NCI-H2081 (cell line): ENCODE results near the gene ETHE1.
A peak's percentile ranks its signal among the peaks of the same experiment; 100 is the strongest.

ENCODE experiments used
- DNase-seq, 2 experiments: peaks; one replicate each; lab custom pipeline; 2025; lab: John Stamatoyannopoulos, UW

ETHE1 gene

DNA sequence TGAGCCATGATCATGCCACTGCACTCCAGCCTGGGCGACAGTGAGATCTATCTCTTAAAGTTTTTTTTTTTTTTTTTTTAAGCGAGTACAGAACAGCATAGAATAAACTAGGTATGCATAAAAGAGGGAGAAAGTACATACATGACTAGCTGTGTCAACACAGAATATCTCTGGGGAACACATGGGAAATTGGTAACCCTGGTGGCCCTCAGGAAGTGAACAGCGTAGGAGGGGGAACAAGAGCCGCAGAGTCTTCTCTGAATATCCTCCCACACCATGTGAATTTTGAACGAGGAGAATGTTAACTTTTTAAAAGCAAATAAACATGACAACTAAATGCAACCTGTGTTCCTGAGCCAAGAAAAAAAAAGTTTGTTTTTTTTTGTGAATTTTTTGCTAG lies 37.7 kb downstream of the ETHE1 start:
- DNase-seq, result no peak

DNA sequence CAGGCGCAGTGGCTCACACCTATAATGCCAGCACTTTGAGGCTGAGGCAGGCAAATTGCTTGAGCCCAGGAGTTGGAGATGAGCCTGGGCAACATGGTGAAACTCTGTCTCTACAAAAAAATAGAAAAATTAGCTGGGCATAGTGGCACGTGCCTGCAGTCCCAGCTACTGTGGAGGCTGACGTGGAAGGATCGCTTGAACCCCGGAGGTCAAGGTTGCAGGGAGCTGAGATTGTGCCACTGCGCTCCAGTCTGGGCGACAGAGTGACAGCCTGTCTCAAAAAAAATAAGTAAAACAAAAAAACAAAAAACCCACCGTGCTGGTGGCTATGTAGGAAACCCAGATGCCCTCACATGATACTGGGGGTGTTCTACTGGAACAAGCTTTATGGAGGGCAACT lies 38.8 kb downstream of the ETHE1 start:
- DNase-seq, result no peak

DNA sequence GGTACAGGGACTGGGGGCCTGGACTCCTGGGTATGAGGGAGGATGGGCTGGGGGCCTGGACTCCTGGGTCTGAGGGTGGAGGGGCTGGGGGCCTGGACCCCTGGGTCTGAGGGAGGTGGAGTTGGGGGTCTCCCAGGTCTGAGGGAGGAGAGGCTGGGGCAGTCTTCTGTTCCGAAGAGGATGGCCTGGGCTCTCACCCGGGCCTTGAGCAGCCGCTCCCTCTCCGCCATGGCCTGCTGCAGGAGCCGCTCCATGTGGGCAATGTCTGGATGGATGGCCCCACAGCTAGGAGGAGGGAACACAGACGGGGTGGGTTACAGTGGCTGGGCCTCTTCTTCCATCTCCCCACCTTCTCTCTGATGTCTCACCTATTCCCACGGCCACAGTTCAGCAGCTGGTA lies 40.6 kb downstream of the ETHE1 start:
- DNase-seq, result no peak

DNA sequence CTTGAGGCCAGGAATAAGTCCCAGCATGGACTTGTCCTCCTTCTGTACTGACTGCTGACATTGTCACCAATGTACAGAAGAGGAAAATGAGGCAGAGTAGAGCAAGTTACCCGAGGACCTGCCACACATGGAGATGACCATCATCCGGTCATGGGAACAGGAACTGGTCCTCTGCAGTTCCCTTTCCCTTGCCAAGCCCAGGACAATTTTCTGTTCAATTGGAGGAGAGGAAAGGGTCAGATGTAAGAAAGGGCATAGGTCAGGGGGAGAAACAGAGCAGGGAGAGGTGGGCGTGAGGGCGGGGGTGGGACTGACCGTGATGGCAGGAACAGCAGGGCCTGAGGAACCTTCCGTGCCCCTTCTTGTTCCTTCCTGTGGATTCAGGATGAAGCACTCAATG lies 41.0 kb downstream of the ETHE1 start:
- no peak for DNase-seq

DNA sequence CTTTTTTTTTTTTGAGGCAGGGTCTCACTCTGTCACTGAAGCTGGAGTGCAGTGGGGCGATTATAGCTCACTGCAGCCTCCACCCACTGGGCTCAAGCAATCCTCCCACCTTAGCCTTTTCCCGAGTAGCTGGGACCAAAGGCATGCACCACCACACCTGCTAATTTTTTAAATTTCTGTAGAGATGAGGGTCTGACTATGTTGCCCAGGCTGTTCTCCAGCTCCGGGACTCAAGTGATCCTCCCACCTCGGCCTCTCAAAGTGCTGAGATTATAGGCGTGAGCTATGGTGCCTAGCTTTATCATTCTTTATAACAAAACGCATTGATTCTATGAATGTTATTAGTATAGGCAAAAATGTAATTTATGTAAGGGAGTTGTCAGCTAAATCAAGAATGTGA lies 43.7 kb downstream of the ETHE1 start:
- DNase-seq, result no peak

DNA sequence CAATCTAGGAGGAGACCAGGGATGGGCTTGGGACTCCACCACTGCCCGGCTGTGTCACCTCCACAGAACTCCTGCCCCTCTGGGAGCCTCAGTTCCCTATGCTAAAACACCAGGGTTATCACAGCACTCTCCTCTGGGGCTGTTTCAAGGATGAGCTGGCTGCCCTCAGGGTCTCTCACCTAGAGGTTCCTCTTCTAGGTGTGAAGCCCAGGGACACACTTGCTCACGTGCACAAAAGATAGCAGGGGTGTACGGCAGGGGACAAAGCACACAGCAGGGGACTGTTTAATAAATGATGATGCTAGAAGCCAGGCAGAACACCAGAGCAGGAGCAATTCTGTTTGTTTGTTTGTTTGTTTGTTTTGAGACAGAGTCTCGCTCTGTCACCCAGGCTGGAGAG lies 44.8 kb downstream of the ETHE1 start:
- DNase-seq, result no peak

DNA sequence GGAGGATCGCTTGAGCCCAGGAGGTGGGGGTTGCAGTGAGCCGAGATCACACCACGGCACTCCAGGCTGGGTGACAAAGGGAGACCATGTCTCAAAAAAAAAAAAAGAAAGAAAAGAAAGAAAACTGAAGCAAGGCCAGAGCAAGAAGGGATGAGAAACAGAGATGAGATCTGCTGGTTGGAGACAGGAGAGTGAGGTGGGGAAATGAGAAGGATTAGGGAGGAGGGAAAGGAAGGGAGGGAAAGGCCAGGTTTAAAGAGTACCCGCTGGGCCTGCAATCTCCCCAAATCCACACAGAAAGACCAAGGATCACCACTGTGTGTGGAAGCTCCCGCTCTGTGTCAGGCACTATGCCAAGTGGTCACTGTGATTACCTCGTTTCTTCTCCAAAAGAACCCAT lies 45.3 kb downstream of the ETHE1 start:
- DNase-seq, result no peak

DNA sequence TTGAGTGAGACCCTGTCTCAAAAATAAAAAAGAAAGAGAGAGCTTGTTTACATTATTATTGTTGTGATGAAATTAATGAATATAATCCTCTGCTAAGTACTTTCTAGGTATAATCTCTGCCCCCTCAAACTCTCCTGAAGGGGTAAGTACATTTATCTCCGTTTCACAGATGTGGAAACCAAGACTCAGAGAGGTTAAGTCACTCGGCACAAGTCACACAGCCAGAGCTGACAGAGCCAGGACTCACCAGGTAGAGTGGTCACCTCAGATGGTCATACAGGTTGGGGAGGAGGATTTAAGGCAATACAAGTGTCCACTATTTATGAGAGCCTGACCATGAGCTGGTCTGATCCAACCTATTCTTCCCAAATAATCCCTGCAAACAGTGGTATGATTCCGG lies 46.4 kb downstream of the ETHE1 start:
- DNase-seq, result no peak

DNA sequence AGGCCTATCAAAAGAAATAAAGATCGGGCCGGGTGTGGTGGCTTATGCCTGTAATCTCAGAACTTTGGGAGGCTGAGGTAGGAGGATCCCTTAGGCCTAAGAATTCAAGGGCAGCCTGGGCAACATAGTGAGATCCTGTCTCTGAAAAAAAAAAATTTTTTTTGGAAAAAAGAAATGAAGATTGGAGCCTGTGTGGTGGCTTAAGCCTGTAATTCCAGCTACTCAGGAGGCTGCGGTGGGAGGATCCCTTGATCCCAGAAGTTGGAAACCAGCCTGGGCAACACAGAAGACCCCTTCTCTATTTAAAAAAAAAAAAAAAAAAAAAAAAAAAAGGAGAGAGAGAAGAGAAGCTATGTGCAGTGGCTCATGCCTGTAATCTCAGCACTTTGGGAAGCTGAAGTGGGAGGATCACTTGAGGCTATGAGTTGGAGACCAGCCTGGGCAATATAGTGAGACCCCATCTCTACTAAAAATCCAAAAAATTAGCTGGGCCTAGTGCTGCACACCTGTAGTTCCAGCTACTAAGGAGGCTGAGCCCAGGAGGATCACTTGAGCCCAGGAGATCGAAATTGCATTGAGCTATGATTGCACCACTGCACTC lies 46.9 kb downstream of the ETHE1 start:
- DNase-seq, result no peak

DNA sequence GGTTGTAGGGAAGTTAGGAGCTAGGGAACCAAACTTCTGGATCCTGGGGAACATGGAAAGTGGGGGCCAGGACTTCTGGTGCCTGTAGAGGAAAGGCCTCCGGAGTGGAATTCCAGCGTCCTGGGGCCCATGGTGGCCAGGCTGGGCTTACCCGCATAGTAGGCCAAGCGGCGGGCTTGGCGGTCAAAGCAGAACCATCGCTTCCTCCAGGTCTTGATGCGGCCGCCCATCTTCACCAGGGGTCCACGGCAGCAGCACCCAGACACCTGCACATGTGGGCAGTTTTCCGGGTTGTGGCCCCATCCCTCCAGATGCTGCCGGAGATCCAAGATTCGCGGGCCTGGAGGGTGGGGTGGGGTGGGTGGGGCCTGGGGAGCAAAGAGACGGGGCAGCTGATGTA lies 47.8 kb downstream of the ETHE1 start:
- DNase-seq, result no peak

DNA sequence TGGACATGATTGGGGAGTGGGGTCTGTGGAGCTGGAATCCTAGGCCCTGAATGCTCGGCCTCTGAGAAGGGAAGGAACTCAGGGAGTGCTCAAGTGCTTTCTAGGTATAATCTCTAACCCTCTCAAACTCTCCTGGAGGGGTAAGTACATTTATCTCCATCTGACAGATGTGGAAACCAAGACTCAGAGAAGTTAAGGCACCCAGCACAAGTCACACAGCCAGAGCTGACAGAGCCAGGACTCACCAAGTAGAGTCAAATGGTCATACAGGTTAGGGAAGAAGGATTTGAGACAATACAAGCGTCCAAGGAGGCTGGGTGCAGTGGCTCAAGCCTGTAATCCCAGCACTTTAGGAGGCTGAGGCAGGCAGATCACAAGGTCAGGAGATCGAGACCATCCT lies 48.7 kb downstream of the ETHE1 start:
- no peak for DNase-seq

DNA sequence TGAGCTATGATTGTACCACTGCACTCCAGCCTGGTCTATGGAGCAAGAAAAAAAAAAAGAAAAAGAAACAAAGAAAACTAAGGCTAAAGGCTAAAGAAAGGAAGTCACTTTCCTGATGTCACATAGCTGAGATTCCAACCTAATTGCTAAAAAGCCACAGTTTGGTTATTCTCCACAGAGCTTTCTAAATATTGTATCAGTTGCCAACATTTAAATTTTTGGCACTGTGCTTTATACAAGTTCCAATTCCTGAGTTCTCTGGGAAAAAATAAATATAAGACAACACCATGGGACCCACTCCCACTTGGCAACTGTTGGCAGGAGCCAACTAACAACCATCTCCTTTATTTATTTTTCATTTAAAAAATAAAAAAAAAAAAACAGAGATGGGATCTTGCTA lies 50.4 kb downstream of the ETHE1 start:
- DNase-seq, result no peak

DNA sequence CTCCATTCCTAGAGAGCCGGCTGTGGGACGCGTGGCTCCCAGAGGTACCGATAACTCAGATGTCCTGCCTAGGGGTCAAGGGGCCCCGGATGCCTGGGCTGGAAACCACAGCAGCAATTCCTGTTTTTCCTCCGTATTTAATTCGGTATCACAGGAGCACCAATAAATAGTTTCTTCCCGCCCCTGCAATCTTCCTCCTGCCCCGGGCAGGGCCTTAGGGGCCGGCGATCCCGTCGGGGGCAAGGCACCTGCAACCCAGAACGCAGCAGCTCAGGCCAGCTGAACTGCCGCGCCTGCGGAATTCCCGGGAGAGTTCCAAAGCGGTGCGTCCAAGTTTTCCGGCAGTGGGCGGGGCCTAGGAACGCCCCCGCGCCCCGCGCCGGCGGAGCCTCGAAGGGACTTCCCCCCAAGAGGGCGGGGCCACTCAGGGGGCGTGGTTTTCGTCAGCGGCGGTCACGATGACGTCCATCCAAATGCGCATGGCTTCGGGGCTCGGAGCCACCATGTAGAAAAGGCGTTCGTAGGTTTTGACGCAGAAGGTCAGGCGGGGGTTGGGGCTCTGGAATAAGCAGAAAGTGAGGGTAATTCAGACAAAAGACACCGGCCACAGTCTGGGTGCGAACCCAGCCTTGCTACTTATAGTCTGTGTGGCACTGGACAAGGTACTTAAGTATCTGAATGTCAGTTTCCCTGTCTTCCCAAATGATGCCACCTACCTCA lies 51.9 kb downstream of the ETHE1 start:
- DNase-seq, result peak; percentile 88 to 89

DNA sequence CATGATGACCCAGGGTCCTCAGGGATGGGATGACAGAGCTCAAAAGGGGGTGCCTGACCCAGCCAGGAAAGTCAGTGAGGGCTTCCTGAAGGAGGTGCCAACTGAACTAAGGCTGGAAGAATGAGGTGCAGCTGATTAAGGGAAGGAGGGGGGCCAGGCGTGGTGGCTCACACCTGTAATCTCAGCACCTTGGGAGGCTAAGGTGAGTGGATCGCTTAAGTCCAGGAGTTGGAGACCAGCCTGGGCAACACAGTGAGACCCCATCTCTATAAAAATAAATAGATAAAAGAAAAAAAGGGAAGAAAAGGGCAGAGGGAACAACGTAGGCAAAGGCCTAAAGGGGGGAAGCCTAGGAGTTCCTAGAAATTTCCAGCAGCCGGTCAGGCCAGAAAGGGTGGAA lies 52.5 kb downstream of the ETHE1 start:
- no peak for DNase-seq

DNA sequence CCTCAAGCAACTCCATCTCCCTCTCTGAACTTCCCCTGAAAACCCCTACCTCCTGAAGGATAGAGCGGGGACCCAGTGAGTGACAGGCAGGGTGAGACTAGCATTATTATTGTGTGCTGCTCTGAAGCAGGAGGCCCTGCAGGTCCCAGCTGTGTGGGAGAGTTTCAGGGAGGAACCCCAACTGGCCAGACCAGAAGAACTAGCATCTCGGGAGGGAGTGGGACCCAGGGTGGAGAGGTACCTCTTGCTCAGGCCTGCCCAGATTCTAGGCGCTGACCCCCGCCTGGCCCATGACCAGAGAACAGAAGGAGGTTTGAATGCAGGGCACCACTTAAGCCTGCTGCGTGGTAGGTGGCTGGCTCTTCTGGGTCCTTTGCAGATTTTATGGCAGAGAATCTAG lies 55.9 kb downstream of the ETHE1 start:
- DNase-seq, result no peak

DNA sequence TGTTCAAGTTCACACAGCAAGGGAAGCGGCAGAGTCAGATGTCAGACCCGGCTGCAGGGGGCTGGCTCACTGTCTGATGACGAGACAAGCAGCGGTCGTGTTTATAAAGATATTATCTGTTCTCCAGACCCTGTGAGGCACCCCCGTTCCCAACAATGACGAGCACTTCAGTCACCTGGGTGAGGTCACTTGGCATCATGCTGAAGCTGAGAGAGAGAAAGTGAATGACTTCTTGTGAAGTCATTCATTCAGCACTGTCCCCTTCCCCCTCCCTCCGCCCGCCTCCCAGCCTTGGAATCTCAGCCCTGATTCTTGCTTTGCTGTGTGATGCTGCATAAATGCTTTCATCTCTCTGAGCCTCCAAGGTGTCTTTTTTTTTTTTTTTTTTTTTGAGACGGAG lies 56.7 kb downstream of the ETHE1 start:
- DNase-seq, result no peak

DNA sequence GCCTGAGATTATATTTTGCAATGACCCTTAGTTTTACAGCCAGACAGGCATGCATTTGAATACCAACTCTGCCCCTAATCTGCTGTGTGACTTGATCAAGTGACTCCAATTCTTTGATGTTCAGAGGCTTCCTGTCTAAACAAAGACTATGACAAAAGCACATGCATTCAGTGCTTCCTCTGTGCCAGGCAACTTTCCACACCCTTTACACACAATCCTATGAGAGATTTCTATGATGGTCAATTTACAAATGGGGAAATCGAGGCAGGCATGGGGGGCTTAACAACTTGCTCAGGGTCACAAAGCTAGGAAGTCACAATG lies 57.9 kb downstream of the ETHE1 start:
- DNase-seq, result no peak

DNA sequence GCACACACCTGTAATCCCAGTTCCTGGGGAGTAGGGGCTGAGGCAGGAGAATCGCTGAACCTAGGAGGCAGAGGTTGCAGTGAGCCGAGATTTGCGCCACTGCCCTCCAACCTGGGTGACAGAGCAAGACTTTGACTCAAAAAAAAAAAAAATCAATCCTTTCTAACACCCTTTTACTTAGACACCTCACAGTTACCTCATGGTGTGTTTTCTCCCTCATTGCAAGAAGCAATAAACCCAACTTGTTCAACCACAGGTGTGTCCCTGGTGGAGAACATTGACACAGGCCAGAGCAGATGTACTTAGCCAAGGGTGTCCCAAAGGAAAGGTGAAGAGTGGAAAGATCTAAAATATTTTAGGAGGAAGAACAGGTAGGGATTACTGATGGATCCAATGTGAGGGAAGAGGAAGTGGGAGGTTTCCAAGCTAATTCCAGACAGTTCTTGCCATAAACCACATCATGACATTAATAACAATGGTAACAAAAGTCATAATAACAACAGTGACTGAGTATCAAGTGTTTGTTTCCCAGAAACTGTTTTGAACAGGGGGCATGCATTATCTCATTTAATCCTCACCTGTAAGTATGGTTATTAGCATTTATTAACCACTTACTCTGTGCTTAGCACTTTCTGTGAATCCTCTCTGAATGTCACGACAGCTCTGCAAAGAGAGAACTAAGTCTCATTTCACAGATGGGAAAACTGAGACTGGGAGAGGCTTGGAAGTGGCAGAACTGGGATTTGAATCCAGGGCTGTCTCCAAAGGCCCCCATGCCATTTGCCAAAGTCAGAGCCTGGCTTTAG lies 58.4 kb downstream of the ETHE1 start:
- no peak for DNase-seq

DNA sequence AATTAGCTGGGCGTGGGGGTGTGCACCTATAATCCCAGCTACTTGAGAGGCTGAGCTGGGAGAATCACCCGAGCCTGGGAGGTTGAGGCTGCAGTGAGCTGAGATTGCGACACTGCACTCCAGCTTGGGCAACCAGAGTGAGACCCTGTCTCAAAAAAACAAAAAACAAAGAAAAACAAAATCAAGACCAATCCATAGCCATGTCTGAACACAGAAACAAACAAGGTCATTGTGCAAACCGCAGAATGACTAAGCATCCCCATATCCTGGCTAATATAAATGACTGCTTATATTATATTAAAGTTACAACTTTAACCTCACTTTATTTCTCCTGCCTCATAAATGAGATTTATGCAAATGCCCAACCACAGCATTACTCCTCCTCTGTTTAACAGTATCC lies 59.3 kb downstream of the ETHE1 start:
- no peak for DNase-seq

DNA sequence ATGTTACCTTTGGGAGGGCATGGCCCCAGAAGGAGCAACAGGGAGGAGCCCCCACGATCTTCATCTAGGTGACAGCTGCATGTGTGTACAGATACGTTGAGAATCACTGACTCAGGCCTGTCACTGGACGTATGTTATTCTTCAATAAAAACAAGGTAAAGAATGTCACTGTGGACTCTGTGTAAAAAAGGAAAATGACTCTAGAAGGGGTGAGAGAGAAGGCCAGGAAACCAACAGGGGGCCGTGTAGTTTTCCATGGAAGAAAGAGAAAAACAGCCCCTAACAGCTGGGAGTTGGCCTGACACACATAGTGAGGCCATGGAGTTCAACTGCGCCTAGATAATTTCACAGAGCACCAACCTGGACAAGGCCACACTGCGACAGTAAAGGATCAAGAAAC lies 59.7 kb downstream of the ETHE1 start:
- DNase-seq, result no peak

DNA sequence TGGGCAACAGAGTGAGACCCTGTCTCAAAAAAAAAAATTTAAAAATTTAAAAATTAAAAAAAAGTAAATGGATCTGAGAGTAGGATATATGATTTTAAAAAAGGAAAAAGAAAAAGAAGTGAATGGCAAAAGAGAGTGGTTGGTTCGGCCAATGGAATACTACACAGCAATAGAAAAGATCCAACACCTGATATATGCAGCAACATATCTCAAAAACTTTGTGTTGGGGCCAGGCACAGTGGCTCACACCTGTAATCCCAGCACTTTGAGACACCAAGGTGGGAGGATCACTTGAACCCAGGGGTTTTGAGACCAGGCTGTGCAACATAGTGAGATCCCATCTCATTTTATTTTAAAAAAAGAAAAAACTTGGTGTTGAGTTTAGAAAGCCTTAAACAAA lies 60.2 kb downstream of the ETHE1 start:
- no peak for DNase-seq

DNA sequence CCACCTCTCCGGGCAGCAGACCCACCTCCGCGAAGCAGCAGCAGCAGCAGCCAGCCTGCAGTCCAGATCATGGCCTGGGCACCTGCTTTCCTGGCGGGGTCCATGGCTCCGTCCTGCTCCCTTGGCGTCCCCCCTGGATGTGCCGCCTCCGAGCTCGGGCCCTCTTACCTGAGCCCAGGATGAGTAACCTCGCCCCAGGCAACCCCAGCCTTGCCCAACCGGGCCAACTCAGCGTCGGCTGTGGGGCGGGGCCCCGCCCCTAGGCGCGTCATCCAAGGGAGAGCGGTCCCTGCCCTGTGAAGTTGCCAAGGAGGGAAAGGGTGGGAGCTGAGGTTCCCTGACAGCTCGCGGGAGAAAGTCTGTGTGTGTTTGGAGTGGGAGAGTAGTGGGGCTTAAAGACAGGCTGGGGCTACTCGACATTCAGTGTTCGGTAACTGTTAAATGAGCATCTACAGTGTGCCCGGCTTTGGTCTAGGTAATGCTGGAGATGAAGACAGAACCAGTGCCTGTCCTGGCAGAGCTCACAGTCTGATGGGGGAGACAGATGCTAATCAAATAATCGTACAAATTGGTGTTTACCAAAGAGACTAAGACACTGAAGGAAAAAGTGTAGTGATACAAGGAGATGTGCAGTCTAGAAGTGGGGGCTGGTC lies 61.4 kb downstream of the ETHE1 start, which contains the start of gene LYPD3:
Gene LYPD3 (minus strand): TSS at position 141 of the 653 bp plus-strand sequence. CDS start 37 bp downstream, at position 104.
- DNase-seq, result no peak
